HS-5 (cell line): ENCODE results near the gene ERBB4.

Experiments used
- DNase-seq: peaks from one replicate; pipeline ENCODE4 v3.0.0-alpha.2; 2012; ENCODE audit warnings: low read depth

The ERBB4 gene

DNA sequence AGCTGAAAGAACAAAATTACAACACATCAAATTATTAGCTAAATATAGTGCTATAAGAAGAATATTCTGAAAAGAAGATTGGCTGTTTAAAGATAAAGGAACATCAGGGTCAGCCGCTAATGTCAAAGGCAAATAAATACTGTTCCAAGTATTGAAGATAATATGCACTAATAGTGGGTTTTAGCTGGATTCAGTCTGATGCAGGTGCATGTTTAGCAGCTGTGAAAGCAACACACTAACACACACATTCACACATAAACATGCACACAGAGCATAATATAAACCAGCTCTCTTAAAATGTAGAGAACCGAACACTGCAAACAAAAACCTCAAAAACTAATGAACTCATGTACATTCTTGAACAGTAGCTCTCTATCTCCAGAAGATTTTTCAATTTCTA lies 634.6 kb downstream of the ERBB4 start:
- DNase-seq: no peak

DNA sequence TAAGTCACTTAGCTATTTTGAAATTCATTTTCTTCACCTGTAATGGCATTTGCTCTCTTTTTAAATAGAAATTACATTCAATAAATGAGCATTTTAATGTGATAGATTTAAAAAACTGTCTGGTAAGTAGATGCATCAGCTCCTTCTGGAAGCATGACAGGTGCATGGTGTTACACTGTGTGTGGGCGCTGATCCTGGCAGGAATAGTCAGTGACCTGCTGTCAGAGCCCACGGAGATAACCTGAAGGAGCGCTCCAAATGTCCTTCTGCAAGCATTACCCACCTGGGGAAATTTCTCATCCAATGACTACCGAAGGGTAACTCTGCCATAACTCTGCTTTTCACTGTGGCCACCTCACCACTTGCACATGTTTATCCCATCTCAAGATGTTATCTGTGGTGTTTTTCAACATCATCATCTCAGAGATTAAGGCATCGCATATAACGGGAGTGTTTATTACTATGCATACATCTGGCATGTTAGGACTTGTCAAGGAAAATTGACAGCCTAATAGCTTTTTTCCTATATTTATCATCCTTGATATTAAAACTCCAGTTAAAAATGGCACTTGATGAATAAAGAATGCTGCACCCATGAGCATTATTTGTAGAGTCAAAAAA lies 637.3 kb downstream of the ERBB4 start:
- DNase-seq: no peak

GRCh38 chr2:211900518-211900917 lies 638.1 kb downstream of the ERBB4 start:
- DNase-seq: no peak

GRCh38 chr2:211900000-211900399 lies 638.6 kb downstream of the ERBB4 start:
- no peak for DNase-seq

GRCh38 chr2:211898702-211899101 lies 639.9 kb downstream of the ERBB4 start:
- DNase-seq: no peak

DNA sequence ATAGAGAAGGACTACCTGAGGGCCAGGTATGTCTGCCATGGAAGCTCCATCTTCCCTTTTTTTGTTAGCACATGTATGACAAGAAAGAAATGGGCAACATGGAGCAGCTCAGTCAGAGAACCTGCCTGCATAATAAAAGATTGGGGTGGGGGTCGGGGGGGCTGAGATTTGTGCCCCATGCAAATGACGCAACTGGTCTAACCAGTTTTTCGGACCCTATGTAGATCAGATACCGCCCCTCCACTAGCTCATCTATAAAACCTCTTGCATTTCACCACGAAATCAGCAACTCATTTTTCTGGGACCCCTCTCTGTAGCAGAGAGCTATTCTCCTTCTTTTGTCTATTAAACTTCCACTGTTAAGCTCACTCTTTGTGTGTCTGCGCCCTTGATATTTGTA lies 657.2 kb downstream of the ERBB4 start:
- DNase-seq: no peak

- DNase-seq: no peak
These were observed 659.3 kb downstream of the ERBB4 start for GRCh38 chr2:211879323-211879722.

- no peak for DNase-seq
These were observed 661.5 kb downstream of the ERBB4 start for GRCh38 chr2:211877061-211877460.

- no peak for DNase-seq
These were observed 663.1 kb downstream of the ERBB4 start for GRCh38 chr2:211875488-211875887.

DNA sequence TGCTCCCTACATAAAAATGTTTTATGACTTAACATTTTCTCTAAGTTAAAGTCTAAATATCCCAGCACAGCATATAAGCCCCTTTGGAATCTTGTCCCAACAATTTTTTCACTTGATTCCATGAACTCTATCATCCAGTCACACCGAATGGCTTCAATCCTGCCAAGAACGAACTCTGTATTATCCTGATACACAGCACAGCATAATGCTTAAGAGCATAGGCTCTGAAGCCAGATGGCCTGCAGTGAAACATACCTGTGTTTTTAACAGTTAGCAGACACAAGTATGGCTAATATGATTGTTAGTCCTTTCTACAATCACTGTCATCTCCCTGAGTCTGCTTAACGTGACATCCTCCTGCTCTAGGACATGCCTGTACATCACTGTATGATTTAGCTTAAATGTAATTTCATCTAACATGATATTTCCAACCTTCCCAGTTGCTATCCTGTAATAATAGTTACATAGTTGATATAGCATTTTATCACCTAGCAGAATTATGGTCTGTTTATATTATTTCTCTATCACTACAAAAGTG lies 669.5 kb downstream of the ERBB4 start:
- DNase-seq: no peak

GRCh38 chr2:211867845-211868451 lies 670.7 kb downstream of the ERBB4 start:
- DNase-seq: peak; percentile 85

GRCh38 chr2:211864328-211864727 lies 674.3 kb downstream of the ERBB4 start:
- no peak for DNase-seq

- DNase-seq: no peak
These were observed 678.4 kb downstream of the ERBB4 start for GRCh38 chr2:211860224-211860623.

GRCh38 chr2:211854832-211855231 lies 683.8 kb downstream of the ERBB4 start:
- DNase-seq: no peak

DNA sequence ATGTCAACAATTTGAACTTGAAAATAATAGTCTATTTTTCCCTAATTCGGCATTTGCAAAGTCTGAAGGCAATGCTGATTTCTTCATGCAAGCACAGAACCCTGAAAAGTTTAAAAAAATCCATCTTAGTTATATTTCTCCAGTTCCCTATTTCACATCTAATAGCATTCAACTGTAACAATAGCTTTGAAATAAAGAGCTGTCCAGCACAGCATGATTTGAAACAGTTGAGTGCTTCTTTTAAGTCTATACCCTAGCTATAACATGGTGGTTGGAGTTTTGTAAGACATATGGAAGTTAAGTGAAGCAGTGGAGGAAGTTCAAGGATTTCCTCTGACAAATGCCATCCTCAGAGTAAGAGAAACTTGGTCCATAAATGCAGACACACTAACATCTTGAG lies 691.9 kb downstream of the ERBB4 start:
- DNase-seq: no peak

DNA sequence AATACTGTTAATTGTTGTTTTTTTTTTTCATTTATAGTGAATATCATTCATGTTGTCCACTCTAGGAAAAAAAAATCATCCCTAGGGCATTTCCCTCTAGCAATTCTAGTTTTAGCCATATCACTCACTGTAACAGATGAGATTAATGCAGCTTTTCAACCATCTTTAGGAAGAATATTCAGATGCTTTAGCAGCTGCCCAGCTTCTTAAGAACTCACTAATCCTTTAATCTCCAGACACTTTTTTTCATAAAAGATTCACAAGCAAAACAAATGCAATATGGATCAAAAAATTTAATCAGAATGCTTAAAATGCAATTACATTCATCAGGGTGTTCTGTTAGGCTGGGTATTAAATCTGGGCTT lies 692.6 kb downstream of the ERBB4 start:
- DNase-seq: no peak

GRCh38 chr2:211845338-211846035 lies 693.1 kb downstream of the ERBB4 start:
- DNase-seq: no peak

DNA sequence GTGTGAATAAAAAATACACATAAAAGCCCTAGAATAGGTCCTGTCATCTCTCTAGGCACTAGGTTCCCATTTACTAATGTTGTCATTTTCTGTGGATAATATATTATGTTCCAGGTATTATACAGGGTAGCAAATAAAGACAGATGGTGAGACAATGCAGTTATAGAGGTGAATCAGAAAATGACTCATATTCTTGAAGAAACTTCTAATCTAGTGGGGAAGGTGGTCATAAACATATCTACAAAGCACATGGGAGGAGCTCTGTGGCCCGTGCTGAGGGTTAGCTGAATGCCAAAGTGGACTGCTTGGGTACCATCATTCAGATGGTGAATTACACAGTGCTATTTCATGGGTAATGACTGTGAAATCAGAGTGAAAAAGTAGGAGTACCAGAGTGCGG lies 700.9 kb downstream of the ERBB4 start:
- DNase-seq: no peak

- DNase-seq: no peak
These were observed 701.4 kb downstream of the ERBB4 start for GRCh38 chr2:211837206-211837605.

DNA sequence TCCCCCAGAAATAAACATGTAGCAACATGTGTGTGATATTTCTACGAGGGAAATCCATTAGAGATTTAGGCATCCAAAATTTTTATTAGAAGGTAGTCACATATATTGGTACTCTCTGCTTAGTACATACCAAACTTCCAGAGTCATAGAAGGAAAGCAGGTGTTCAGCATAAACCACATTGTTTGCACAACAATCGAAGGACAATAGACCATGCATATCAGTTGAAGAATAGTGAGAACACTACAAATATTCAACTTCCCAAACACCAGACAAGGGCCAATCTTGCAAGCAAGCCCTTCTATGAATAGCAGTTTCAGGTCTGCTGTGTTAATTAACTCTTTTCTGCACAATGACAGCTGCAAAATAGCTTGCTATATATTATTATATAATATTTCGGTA lies 702.2 kb downstream of the ERBB4 start:
- DNase-seq: no peak

DNA sequence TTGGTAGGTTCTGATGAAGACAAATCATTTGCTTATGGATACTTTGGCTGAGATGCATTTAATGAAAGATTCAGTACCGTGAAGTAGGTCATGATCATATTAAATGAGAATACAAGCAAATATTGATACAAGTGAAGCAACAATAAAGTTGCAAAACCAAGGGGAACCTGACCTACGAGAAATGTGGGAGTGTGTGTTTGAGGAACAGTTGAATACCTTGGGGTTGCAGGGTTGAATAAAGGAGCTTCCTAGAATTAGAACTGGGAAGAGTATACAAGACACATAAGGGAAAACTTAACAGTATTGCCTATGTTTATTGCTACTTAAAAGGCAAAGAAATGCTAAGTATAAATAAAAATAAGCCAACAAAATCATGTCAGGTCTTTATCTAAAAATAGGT lies 702.9 kb downstream of the ERBB4 start:
- no peak for DNase-seq

GRCh38 chr2:211833582-211834279 lies 704.9 kb downstream of the ERBB4 start:
- no peak for DNase-seq

DNA sequence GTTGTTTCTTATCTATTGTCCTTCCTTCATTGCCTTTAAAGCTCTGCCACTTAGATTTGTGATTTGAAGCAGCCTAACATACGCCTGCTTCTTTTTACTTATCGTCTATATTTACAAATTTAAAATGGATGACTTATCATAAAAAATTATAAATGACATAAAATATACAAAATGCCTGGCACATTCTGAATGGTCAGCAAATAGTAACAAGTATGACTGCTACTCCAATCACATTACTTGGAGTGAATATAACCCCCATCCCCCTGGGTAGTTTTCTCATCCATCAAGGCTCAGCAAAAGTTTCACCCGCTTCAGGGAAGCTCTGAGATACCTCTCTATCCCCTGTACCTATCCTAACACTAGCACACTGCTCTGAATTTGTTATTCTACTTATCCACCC lies 708.9 kb downstream of the ERBB4 start:
- DNase-seq: no peak
